GM12892 (cell line): Measurements from ENCODE around the gene ZNF747. TPM values are rescaled to one million over a fixed set of nuclear protein-coding genes. Genes with fewer than 3 reads are reported as not detected.

Experiments used
- DNase-seq: peaks from one replicate; pipeline ENCODE4 v3.0.0; 2011; ENCODE audit not compliant: insufficient read length
- FAIRE-seq: peaks from 2 replicates; lab custom pipeline; 2011; peaks lifted over from hg19 to GRCh38; lab: Jason Lieb, UNC
- POLR2A ChIP-seq: IDR thresholded peaks from 2 replicates; pipeline ENCODE4 v1.6.1; 2011; ENCODE audit warnings: low read depth, low read length, control low read depth
- POLR2AphosphoS5 ChIP-seq: IDR thresholded peaks from 2 replicates; pipeline ENCODE4 v1.6.1; 2011; ENCODE audit warnings: low read depth, low read length, control low read depth
- TAF1 ChIP-seq: IDR thresholded peaks from 2 replicates; pipeline ENCODE4 v1.6.1; 2011; ENCODE audit warnings: low read depth, mild to moderate bottlenecking, control low read depth, low read length, borderline replicate concordance
- polyA plus RNA-seq: library from polyadenylated mRNA; unstranded; fragments of >200 nt; gene quantifications from one replicate; pipeline ENCODE4 v1.2.1, GENCODE V29; 2012; ENCODE audit warnings: missing spikeins, inconsistent platforms; ENCODE audit not compliant: missing spikeins

ZNF747 gene
- polyA plus RNA-seq: 4.3 TPM

DNA sequence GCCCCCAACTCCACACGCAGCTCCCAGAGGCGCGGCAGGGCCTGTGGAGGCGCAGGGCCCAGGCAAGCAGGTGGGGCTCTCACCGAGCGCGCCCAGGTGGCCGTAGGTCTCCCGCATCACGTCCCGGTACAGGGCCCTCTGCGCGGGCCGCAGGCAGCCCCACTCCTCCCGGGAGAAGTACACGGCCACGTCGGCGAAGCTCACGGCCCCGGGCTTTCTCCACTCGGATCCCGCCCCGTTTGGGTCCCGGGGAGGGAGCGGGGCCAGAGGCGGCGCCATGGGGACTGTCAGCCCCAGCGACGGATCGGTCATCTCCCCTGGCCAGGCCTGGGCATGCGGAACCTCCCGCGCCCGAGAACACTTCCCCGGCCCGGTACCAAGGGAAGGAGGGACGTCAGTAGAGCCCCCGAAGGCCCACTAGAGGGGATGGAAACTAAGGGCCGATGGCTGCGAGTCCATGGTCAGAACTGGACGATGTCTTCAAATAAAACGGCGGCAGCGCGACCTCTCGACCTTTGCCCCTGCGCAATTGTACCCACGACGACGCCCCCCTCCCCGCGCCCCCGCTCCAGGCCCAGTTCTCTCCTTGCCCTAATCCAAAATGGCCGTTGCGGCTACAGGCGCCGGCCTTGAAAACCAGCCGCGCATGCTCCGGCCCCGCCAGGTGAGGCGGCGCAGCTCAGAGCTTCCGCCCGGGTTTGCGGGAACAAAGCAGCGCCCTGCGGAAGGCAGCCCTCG, at the start of gene ZNF747:
TSS of gene ZNF747 (minus strand) at position 491 of the 738 bp plus-strand sequence. CDS start at position 312, 179 bp downstream.
- peak; percentile 76 for TF ChIP-seq TAF1
- TF ChIP-seq POLR2A: peak; percentile 25; the same call in 1 of the 2 replicates
- TF ChIP-seq POLR2AphosphoS5: no peak
- FAIRE-seq (peak; percentile 78), DNase-seq (peak; percentile 93)

DNA sequence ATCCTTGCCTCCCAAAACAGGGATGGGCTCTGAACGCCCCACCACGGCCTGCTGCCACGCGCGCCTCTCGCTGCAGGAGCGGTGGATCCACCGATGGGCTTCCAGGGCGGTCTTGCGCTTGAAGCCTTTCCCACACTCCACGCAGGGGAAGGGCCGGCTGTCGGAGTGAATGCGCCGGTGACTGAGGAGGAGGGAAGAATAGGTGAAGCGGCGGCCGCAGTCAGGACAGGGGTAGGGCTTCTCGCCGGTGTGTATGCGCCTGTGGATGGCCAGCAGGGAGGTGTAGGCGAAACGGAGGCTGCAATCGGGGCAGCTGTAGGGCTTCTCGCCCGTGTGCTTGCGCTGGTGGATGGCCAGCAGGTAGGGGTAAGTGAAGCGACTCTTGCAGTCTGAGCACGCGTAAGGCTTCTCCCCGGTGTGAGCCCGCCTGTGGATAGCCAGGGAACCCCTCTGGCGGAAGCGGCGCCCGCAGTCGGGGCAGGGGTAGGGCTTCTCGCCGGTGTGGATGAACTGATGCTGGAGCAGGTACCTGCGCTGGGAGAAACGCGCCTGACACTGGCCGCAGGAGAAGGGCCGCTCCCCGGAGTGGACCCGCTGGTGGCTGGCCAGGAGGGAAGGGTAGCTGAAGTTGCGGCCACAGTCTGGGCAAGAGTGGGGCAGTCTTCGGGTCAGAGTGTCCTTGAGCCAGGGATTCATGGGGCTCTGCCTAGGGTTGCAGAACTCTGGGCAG, 48.1 kb upstream of the ZNF747 start:
- TF ChIP-seq POLR2A (no peak), POLR2AphosphoS5 (no peak), TAF1 (no peak)
- DNase-seq (no peak), FAIRE-seq (no peak)

DNA sequence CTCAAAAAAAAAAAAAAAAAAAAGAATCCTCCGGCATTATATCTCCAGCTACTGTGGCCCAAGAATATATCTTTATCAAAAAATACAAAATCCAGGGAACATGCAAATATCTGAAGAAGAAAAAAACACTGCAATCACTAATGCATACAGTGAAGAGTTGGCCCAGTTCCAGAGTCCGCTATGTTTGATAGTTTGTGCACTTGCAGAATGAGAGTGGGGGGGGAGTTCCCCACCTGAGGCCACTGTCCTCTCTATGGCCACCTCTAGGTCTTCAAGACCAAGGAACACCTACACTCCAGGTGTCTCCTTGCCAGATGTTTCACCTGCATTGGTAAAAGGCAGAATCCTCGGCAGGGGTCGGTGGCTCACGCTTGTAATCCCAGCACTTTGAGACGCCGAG, 46.8 kb upstream of the ZNF747 start:
- DNase-seq (no peak), FAIRE-seq (no peak)
- TF ChIP-seq TAF1 (no peak), POLR2AphosphoS5 (no peak), POLR2A (no peak)

DNA sequence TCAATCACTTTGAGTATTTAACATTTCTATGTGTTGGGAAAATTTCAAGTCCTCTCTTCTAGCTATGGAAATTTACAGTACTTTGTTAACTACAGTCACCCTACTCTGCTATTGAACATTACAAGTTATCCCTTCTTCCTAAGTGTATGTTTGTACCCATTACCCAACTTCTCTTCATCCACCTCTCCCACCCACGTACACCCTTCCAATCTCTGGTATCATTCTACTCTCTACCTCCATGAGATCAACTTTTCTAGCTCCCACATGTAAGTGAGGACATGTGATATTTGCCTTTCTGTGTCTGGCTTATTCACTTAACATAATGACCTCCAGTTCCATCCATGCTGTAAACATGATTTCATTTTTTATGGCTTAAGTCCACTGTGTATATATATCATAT, 40.0 kb upstream of the ZNF747 start:
- TF ChIP-seq POLR2A: no peak
- no peak for TF ChIP-seq TAF1
- TF ChIP-seq POLR2AphosphoS5: no peak
- FAIRE-seq: no peak

DNA sequence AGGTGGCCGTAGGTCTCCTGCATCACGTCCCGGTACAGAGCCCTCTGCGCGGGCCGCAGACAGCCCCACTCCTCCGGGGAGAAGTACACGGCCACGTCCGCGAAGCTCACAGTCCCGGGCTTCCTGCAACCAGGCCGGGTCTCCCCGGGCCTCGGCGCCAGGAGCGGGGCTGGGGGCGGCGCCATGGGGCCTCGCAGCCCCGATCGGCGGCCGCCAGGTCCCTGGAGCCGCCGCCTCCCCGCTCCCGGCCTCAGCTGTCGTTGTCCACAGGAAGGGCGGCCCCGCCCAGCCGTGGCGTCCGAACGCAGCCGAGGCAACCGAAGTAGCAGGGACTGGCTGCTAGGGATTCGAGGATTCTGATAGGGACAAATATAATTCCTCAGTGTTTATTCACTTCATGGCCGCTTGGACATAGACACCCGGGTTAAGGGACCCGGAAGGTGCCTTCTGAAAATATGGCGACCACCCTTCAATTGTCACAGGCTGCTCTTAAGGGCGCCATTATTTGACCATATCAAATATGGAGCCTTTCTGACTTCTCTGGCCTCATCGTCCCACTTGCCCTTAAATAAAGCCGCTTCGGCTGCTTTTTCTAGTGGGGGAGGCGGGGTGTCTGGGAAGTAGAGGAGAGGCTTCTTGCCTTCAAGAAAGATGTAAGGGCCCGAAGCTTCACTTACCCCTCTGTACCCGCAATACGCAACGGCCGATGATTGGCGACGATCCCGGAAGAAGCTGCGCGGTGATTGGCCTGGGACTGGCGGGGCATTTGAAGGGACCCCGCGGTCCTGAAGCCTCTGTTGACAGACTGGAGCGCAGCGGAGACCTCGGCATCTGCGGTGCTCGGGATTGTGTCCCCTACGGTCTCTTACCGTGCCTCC, 37.0 kb upstream of the ZNF747 start, which contains the start of gene ZNF688:
TSS of gene ZNF688 (minus strand) at position 270 of the 878 bp plus-strand sequence. CDS start at position 185, 85 bp downstream.
- TF ChIP-seq POLR2A (peak; percentile 24; the same call in 1 of the 2 replicates), TAF1 (0 out of 2 replicates have a peak, but pooled peaks have one; percentile 9), POLR2AphosphoS5 (peak; percentile 25; the same call in 1 of the 2 replicates)
- FAIRE-seq (peak; percentile 66), DNase-seq (peak; percentile 96)

More for the DNA sequence above, 40.0 kb upstream of the ZNF747 start:
- DNase-seq: no peak

DNA sequence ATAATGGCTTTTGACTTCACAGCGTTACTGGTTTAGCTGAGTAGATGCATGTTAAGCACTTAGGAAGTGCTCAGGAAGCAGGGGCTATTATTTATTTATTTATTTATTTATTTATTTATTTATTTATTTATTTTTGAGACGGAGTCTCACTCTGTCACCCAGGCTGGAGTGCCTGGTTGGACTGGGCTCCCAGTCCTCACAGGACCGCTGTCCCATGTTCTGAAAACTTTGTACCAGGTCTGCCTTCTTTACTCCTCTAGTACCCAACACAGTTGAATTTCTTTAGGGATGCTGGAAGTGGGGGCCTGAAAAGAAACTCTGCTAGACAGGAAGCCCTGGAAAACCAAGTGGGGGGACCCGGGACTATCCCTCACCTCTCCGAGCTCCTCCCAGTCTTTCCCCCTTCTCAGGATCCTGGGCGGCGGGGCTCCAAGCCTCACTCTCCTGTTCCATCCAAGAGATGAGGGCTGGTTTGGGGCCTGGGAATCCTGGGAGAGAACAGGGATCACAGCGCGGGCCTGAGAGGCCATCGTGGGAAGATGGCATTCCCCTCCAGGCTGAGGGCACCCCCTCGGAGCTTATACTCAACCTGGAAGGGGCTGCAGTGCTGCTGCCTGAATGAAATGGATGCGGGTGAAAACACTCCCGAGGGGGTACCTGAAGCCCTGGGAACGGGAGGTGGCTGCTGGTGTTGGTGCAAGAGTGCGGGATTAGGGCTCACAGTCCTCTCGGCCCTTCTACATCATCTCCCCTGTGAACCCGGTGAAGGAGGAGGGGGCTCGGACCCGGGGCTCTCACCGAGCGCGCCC, 36.2 kb upstream of the ZNF747 start:
- DNase-seq (no peak), FAIRE-seq (no peak)
- TF ChIP-seq POLR2AphosphoS5 (no peak), POLR2A (no peak; the same call in 1 of the 2 replicates), TAF1 (no peak)

DNA sequence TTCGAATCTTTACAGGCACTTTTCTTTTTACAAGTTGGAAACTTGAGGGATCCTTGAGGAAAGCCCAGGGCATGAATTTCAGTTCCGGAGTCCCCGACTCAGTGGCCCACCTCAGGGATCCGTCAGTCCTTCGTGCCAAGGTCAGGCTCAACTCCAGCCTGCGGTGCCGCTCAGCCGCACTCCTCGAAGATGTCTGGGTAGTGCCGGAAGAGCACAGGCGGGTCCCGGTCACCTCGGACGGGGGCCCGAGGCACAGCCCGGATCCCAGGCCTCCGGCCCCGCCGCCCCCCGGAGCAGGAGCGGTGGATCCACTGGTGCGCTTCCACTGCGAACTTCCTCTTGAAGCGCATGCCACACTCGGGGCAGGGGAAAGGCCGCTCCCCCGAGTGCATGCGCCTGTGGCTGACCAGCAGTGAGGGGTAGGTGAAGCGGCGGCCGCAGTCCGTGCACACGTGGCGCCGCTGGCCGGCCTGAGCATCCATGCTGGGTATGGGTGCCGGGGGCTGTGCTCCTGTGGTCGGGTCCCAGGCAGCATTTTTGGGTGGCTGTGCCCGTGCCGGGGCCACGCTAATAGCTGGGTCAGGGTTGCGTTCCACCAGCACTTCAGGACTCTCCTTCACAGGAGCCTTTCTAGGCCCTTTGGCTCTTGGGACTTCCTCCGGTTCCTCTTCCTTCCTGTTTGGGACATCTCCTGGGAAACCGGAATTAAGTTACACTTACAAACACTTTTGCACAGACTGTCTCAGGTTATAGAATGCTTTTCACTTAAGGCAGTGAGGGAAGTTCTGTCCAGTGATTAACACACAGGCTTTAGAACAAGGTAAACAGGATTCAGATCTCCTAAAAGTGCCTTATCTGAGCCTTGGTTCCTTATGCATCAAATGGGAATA, 35.3 kb upstream of the ZNF747 start:
- no peak for DNase-seq
- no peak for TF ChIP-seq POLR2A
- no peak for TF ChIP-seq POLR2AphosphoS5
- no peak for TF ChIP-seq TAF1
- no peak for FAIRE-seq

DNA sequence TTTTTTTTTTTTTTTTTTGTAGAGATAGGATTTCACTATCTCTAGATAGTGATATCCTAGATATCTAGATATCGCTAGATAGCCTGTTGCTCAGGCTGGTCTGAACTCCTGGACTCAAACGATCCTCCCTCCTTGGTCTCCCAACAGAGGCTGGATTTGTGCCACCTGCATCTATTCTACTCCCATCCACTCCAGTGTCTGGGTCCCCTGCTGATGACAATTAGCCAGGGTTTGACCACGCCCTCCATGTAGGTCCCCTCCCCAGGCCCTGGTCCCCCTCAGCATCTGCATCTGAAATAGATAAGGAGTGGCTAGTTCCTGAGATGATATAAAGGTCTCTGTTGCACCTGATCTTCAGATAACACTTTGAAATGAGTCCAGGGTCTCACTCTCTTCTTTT, 34.6 kb upstream of the ZNF747 start:
- TF ChIP-seq TAF1 (no peak), POLR2AphosphoS5 (no peak), POLR2A (no peak)
- DNase-seq (no peak), FAIRE-seq (no peak)

DNA sequence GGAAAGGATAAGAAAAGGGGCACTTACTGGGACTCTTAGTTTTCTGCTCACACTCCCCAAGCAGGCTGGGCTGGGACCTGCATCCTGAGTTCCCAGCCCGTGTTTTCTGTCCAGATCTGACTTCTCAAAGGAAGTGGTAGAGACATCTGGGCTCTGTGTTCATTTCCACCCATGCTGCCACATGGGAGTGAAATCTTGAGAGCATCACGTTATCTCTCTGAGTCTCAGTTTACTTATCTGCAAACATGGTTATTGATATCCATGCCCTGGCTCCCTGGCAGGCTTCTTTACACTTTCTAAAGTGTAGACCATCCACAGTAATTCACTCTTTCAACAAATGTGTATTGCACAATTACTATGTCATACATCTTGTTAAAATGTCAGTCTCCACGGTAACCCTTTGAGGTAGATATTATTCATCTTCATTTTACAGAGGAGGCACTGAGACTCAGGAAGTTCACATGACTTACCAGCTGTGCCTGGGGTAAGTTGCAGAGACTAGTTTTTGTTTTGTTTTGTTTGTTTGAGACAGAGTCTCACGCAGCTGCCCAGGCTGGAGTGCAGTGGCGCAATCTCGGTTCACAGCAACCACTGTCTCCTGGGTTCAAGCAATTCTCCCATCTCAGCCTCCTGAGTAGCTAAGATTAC, 33.5 kb upstream of the ZNF747 start:
- peak; percentile 82 for FAIRE-seq
- peak; percentile 37 for DNase-seq
- TF ChIP-seq POLR2A (no peak), TAF1 (no peak), POLR2AphosphoS5 (no peak)
